ENCODE measurements around the gene PSME3. TPM values are rescaled to one million over a fixed set of nuclear protein-coding genes. Genes with fewer than 3 reads are reported as not detected.

The PSME3 gene
- total RNA-seq, 2 donors from 2014 or later = 153 to 178 TPM

GRCh38 chr17:42841975-42842685 is 8.9 kb downstream of the PSME3 start:
- Histone ChIP-seq H3K27ac (ENCODE audit: low read depth, low read length) (no peak overlapping the region), H3K4me3 (ENCODE audit: low read length) (no peak overlapping the region), H3K36me3 (ENCODE audit: control insufficient read depth, insufficient read depth, low read length) (peaks cover 74% of the 10 kb centered on the region), H3K27me3 (ENCODE audit: control insufficient read depth, insufficient read depth, low read length, poor library complexity, severe bottlenecking) (no peaks in the 10 kb centered on the region), H3K9ac (ENCODE audit: extremely low read depth, low read length, poor library complexity, severe bottlenecking) (no peak overlapping the region), H3K4me1 (ENCODE audit: control insufficient read depth, insufficient read depth, low read length) (peaks cover 3% of the 10 kb centered on the region), H3K9me3 (ENCODE audit: control insufficient read depth, low read length) (no peaks in the 10 kb centered on the region)
- H3K4me1 Mint-ChIP-seq = peaks cover 16% of the 10 kb centered on the region
- DNase-seq = no peak
- no peak overlapping the region for H3K4me3 Mint-ChIP-seq
- no peak for TF ChIP-seq CTCF (conservative IDR thresholded peaks at IDR 0.05)
- H3K36me3 Mint-ChIP-seq (ENCODE audit: low read depth) = peaks cover 74% of the 10 kb centered on the region
- no peak overlapping the region for H3K27ac Mint-ChIP-seq
- H3K9me3 Mint-ChIP-seq = no peaks in the 10 kb centered on the region
- no peaks in the 10 kb centered on the region for H3K27me3 Mint-ChIP-seq (ENCODE audit: insufficient read depth)
- 93 to 100% methylated on average over 5 to 11 of the region's 11 CpGs for WGBS, 2 experiments (ENCODE audit: insufficient coverage in 1 of 2, insufficient read length in 1 of 2)

GRCh38 chr17:42843358-42843934 is 10.2 kb downstream of the PSME3 start:
- 61 to 69% methylated on average over 3 to 6 of the region's 6 CpGs for WGBS, 2 experiments (ENCODE audit: insufficient coverage in 1 of 2, insufficient read length in 1 of 2)
- Histone ChIP-seq H3K4me3 (ENCODE audit: low read length) (no peak overlapping the region), H3K27me3 (ENCODE audit: control insufficient read depth, insufficient read depth, low read length, poor library complexity, severe bottlenecking) (no peaks in the 10 kb centered on the region), H3K27ac (ENCODE audit: low read depth, low read length) (no peak overlapping the region), H3K9ac (ENCODE audit: extremely low read depth, low read length, poor library complexity, severe bottlenecking) (no peak overlapping the region), H3K36me3 (ENCODE audit: control insufficient read depth, insufficient read depth, low read length) (peaks cover 61% of the 10 kb centered on the region), H3K4me1 (ENCODE audit: control insufficient read depth, insufficient read depth, low read length) (peaks cover 3% of the 10 kb centered on the region), H3K9me3 (ENCODE audit: control insufficient read depth, low read length) (no peaks in the 10 kb centered on the region)
- Mint-ChIP-seq H3K36me3 (ENCODE audit: low read depth) (peaks cover 67% of the 10 kb centered on the region), H3K27me3 (ENCODE audit: insufficient read depth) (no peaks in the 10 kb centered on the region), H3K4me3 (no peak overlapping the region), H3K27ac (no peak overlapping the region), H3K9me3 (no peaks in the 10 kb centered on the region), H3K4me1 (peaks cover 16% of the 10 kb centered on the region)
- TF ChIP-seq CTCF (conservative IDR thresholded peaks at IDR 0.05) = peak; percentile 97
- peak; percentile 82 for DNase-seq

- H3K9me3 ChIP-seq (ENCODE audit: control insufficient read depth, low read length) = no peaks in the 10 kb centered on the region
- no peak within 1 kb of the TSS for H3K27ac ChIP-seq (ENCODE audit: low read depth, low read length)
- Mint-ChIP-seq H3K9me3 (no peaks in the 10 kb centered on the region), H3K4me1 (peaks cover 16% of the 10 kb centered on the region), H3K4me3 (no peak within 1 kb of the TSS), H3K27me3 (ENCODE audit: insufficient read depth) (no peaks in the 10 kb centered on the region), H3K27ac (no peak within 1 kb of the TSS), H3K36me3 (ENCODE audit: low read depth) (peaks cover 59% of the 10 kb centered on the region)
- WGBS, 2 experiments (ENCODE audit: insufficient coverage in 1 of 2, insufficient read length in 1 of 2) = 88 to 96% methylated on average over 3 to 4 of the region's 4 CpGs
- H3K4me3 ChIP-seq (ENCODE audit: low read length) = no peak within 1 kb of the TSS
- peaks cover 53% of the 10 kb centered on the region for H3K36me3 ChIP-seq (ENCODE audit: control insufficient read depth, insufficient read depth, low read length)
- no peak for TF ChIP-seq CTCF (conservative IDR thresholded peaks at IDR 0.05)
- DNase-seq = no peak
- no peak within 1 kb of the TSS for H3K9ac ChIP-seq (ENCODE audit: extremely low read depth, low read length, poor library complexity, severe bottlenecking)
- H3K27me3 ChIP-seq (ENCODE audit: control insufficient read depth, insufficient read depth, low read length, poor library complexity, severe bottlenecking) = no peaks in the 10 kb centered on the region
- H3K4me1 ChIP-seq (ENCODE audit: control insufficient read depth, insufficient read depth, low read length) = peaks cover 3% of the 10 kb centered on the region
These were observed 11.1 kb downstream of the PSME3 start, which contains the start of gene AOC2 for GRCh38 chr17:42844271-42844670. Gene AOC2, plus strand, starts transcription at chr17:42844580. Its CDS starts 47 bp downstream, at chr17:42844627.
